ENCODE measurements around the gene TEAD2.

- TF ChIP-seq YY1 (IDR thresholded peaks at IDR 0.05; ENCODE audit: insufficient read depth, insufficient read length) (no peak), ZNF274 (IDR thresholded peaks at IDR 0.05; ENCODE audit: low read depth, low read length) (no peak)
Measured at GRCh38 chr19:49411681-49412326, 49.6 kb upstream of the TEAD2 start.

Data from NT2/D1 (cell line).